Adipocyte (in vitro differentiated cells): ENCODE measurements around the gene CD44.

Experiments
- DNase-seq: peaks from one replicate; pipeline ENCODE4 v3.0.0-alpha.2; 2015; ENCODE audit warnings: low read depth
- H3K27me3 ChIP-seq: replicated peaks from 2 replicates; pipeline ENCODE4 v1.7.0; 2013; ENCODE audit warnings: mild to moderate bottlenecking, low read length, moderate library complexity; ENCODE audit not compliant: control insufficient read depth, insufficient read depth
- H3K36me3 ChIP-seq: 2 replicates; pipeline ENCODE4 v1.7.0; 2013; ENCODE audit warnings: low read length, mild to moderate bottlenecking, moderate library complexity; ENCODE audit not compliant: control insufficient read depth, insufficient read depth, severe bottlenecking
- H3K4me1 ChIP-seq: 2 replicates; pipeline ENCODE4 v1.7.0; 2013; ENCODE audit warnings: mild to moderate bottlenecking, low read length, moderate library complexity; ENCODE audit not compliant: control insufficient read depth, insufficient read depth
- H3K4me3 ChIP-seq: 2 replicates; pipeline ENCODE4 v1.7.0; 2013; ENCODE audit warnings: mild to moderate bottlenecking, low read length, moderate library complexity
- H3K9ac ChIP-seq: 2 replicates; pipeline ENCODE4 v1.7.0; 2013; ENCODE audit warnings: mild to moderate bottlenecking, low read length, moderate library complexity
- H3K9me3 ChIP-seq: 2 replicates; pipeline ENCODE4 v1.7.0; 2013; ENCODE audit warnings: mild to moderate bottlenecking, low read length, moderate library complexity; ENCODE audit not compliant: control insufficient read depth

Gene CD44

DNA sequence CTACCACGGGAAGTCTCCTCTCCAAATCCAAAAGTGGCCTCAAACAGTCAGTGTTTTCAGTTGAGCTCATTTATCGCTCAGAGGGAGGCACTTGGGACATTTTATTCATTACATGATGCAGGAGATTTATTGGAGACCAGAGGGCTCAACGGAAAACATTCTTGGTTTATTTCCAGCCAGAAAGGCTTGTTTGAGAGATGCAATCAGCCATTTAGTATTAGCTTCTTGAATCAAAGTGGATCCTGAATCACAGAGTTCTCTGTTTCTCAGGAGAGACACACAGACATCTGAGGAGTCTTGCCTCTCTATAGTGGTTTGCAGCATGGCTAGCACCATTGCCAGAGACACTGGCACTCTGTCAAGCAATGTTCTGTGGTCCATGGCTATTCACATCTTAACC is 31.5 kb downstream of the CD44 start:
- peaks cover 100% of the 10 kb centered on the region for H3K4me1 ChIP-seq

DNA sequence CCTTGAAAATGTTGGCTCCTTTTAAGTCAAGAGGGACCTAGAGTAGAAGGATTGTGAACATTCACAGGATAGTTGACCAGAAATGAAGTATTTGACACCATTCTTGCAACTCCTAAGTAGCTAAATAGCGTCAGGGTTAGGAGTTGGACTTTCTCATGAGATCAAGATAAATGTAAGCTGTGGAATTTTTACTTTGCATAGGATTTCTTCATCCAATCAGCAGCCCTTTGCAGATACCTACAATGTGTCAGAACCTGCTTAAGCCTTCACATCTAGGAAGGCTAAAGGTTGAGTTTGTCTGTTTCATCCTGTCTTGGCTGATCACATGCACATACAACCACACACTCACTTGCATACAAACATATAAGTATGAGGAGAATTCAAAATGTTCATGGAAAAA is 32.3 kb downstream of the CD44 start:
- Histone ChIP-seq H3K36me3 (no peaks in the 10 kb centered on the region), H3K27me3 (no peaks in the 10 kb centered on the region), H3K9me3 (no peaks in the 10 kb centered on the region), H3K9ac (peak overlapping the region; percentile 85), H3K4me1 (peaks cover 94% of the 10 kb centered on the region), H3K4me3 (peak overlapping the region; percentile 15)
- DNase-seq: no peak

More for the DNA sequence above, 31.5 kb downstream of the CD44 start:
- Histone ChIP-seq H3K27me3 (no peaks in the 10 kb centered on the region), H3K4me3 (peak overlapping the region; percentile 30), H3K9ac (peak overlapping the region; percentile 85), H3K36me3 (no peaks in the 10 kb centered on the region), H3K9me3 (no peaks in the 10 kb centered on the region)
- DNase-seq: no peak

DNA sequence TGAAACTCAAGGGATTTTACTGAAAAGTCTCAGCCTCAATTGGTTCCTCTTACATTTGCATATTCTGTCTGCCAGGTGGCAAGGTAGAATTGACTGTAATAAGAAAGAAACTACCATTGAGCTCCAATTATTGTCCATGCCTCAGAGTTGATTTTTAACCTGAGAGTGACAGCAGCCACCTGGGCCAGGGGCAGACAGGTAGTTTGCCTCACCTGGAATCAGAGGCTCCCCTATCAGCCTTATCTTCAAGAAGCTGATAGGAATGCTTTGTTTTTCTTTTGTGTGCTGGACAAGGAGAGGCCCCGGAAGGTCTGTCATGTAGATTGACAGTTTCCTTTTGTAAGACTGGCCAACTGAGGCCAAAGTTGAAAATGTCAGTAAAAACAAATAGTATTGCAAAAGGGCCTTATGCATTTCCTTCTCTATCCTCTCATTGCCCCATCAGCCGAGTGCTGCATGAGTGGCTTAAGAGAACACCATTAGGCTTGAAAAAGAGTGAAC is 34.1 kb downstream of the CD44 start:
- peak overlapping the region; percentile 44 for H3K4me3 ChIP-seq
- no peaks in the 10 kb centered on the region for H3K27me3 ChIP-seq
- H3K4me1 ChIP-seq: peaks cover 93% of the 10 kb centered on the region
- peak overlapping the region; percentile 74 for H3K9ac ChIP-seq
- H3K36me3 ChIP-seq: peaks cover 18% of the 10 kb centered on the region
- no peaks in the 10 kb centered on the region for H3K9me3 ChIP-seq
- DNase-seq: peak; percentile 76

GRCh38 chr11:35173616-35174566 is 34.9 kb downstream of the CD44 start:
- H3K4me1 ChIP-seq: peaks cover 93% of the 10 kb centered on the region

DNA sequence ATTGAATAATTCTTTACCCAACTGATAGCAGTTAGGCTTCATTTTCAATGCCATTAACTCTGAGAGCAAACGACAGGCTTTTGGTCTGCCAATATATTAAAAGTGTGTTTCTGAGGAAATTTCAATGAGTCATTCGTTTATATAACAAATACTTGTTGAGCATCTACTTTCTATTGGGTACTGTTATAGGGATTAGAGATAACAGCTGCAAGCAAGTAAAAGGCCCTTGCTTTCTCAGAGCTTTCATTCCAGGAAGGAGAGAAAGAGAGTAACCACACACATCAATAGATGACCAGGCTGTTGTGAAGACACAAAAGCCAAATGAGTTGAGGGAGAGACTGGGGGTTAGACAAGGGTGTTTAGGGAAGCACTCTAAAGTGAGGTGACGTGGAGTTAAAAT is 35.7 kb downstream of the CD44 start:
- H3K9me3 ChIP-seq: no peaks in the 10 kb centered on the region
- no peak overlapping the region for H3K4me3 ChIP-seq
- H3K36me3 ChIP-seq: peaks cover 27% of the 10 kb centered on the region
- H3K4me1 ChIP-seq: peaks cover 93% of the 10 kb centered on the region
- peak overlapping the region; percentile 74 for H3K9ac ChIP-seq
- H3K27me3 ChIP-seq: no peaks in the 10 kb centered on the region
- DNase-seq: peak; percentile 76

More at GRCh38 chr11:35173616-35174566, 34.9 kb downstream of the CD44 start:
- Histone ChIP-seq H3K4me3 (peak overlapping the region; percentile 19), H3K9me3 (no peaks in the 10 kb centered on the region), H3K27me3 (no peaks in the 10 kb centered on the region), H3K9ac (peak overlapping the region; percentile 74), H3K36me3 (peaks cover 26% of the 10 kb centered on the region)
- no peak for DNase-seq

GRCh38 chr11:35177370-35177769 is 38.4 kb downstream of the CD44 start:
- DNase-seq: no peak
- no peaks in the 10 kb centered on the region for H3K9me3 ChIP-seq
- H3K4me3 ChIP-seq: no peak overlapping the region
- H3K4me1 ChIP-seq: peaks cover 84% of the 10 kb centered on the region
- peaks cover 46% of the 10 kb centered on the region for H3K36me3 ChIP-seq
- H3K27me3 ChIP-seq: no peaks in the 10 kb centered on the region
- peak overlapping the region; percentile 63 for H3K9ac ChIP-seq

- H3K4me1 ChIP-seq: peaks cover 80% of the 10 kb centered on the region
- no peak overlapping the region for H3K4me3 ChIP-seq
- no peaks in the 10 kb centered on the region for H3K27me3 ChIP-seq
- H3K9me3 ChIP-seq: no peaks in the 10 kb centered on the region
- peak; percentile 48 for DNase-seq
- peaks cover 55% of the 10 kb centered on the region for H3K36me3 ChIP-seq
- H3K9ac ChIP-seq: peak overlapping the region; percentile 63
Measured at GRCh38 chr11:35178067-35178805, 39.3 kb downstream of the CD44 start.

- Histone ChIP-seq H3K9me3 (no peaks in the 10 kb centered on the region), H3K9ac (peak overlapping the region; percentile 63), H3K36me3 (peaks cover 62% of the 10 kb centered on the region), H3K27me3 (no peaks in the 10 kb centered on the region), H3K4me1 (peaks cover 74% of the 10 kb centered on the region), H3K4me3 (peak overlapping the region; percentile 45)
- no peak for DNase-seq
Measured at GRCh38 chr11:35178873-35179272, 39.9 kb downstream of the CD44 start.

- no peaks in the 10 kb centered on the region for H3K27me3 ChIP-seq
- H3K36me3 ChIP-seq: peaks cover 69% of the 10 kb centered on the region
- H3K9me3 ChIP-seq: no peaks in the 10 kb centered on the region
- H3K9ac ChIP-seq: peak overlapping the region; percentile 63
- peak overlapping the region; percentile 45 for H3K4me3 ChIP-seq
- peaks cover 70% of the 10 kb centered on the region for H3K4me1 ChIP-seq
- peak; percentile 40 for DNase-seq
Measured at GRCh38 chr11:35179466-35180135, 40.6 kb downstream of the CD44 start.

GRCh38 chr11:35180317-35181233 is 41.6 kb downstream of the CD44 start:
- H3K4me3 ChIP-seq: peak overlapping the region; percentile 21
- no peaks in the 10 kb centered on the region for H3K9me3 ChIP-seq
- DNase-seq: no peak
- peak overlapping the region; percentile 63 for H3K9ac ChIP-seq
- H3K4me1 ChIP-seq: peaks cover 63% of the 10 kb centered on the region
- H3K36me3 ChIP-seq: peaks cover 78% of the 10 kb centered on the region
- H3K27me3 ChIP-seq: no peaks in the 10 kb centered on the region
